SHP77 treated with DMSO at 0.1 percent for 48 hours (cell line): Measurements from ENCODE around the gene HOXC13.

Experiments
- DNase-seq: peaks from one replicate; lab custom pipeline; 2025; lab: John Stamatoyannopoulos, UW

HOXC13 gene

GRCh38 chr12:53939141-53940108, 794 bp downstream of the HOXC13 start:
- DNase-seq: no peak

GRCh38 chr12:53940443-53941014, 1.9 kb downstream of the HOXC13 start:
- DNase-seq: no peak

- no peak for DNase-seq
These were observed 2.6 kb downstream of the HOXC13 start for GRCh38 chr12:53941187-53941586.

- DNase-seq: no peak
These were observed 3.1 kb downstream of the HOXC13 start for GRCh38 chr12:53941750-53942149.

GRCh38 chr12:53942467-53942997, 3.9 kb downstream of the HOXC13 start:
- no peak for DNase-seq

- no peak for DNase-seq
These were observed 5.6 kb downstream of the HOXC13 start for GRCh38 chr12:53944209-53944608.

- DNase-seq: no peak
These were observed 6.5 kb downstream of the HOXC13 start for GRCh38 chr12:53944907-53945847.

- DNase-seq: no peak
These were observed 9.1 kb downstream of the HOXC13 start for GRCh38 chr12:53947743-53948142.

GRCh38 chr12:53948650-53949593, 10.3 kb downstream of the HOXC13 start:
- no peak for DNase-seq

- DNase-seq: no peak
These were observed 11.2 kb downstream of the HOXC13 start for GRCh38 chr12:53949631-53950436.

GRCh38 chr12:53950437-53950773, 11.8 kb downstream of the HOXC13 start:
- DNase-seq: no peak

- DNase-seq: no peak
These were observed 12.4 kb downstream of the HOXC13 start for GRCh38 chr12:53950789-53951576.

- no peak for DNase-seq
These were observed 13.1 kb downstream of the HOXC13 start for GRCh38 chr12:53951577-53952334.

- no peak for DNase-seq
These were observed 13.7 kb downstream of the HOXC13 start for GRCh38 chr12:53952335-53952694.

GRCh38 chr12:53952871-53953734, 14.5 kb downstream of the HOXC13 start:
- DNase-seq: no peak

GRCh38 chr12:53953831-53954693, 15.4 kb downstream of the HOXC13 start:
- DNase-seq: no peak

GRCh38 chr12:53954694-53955035, 16.0 kb downstream of the HOXC13 start, which contains the start of gene HOXC12:
TSS of gene HOXC12 (plus strand) at chr12:53954903. CDS start at chr12:53954930, 27 bp downstream.
- DNase-seq: no peak
